DLD1 (cell line): Measurements from ENCODE around the gene PAFAH1B1.
"Not testable (repeated sequence)": the region's sequence is repeated elsewhere in the genome, so short reads cannot be mapped to it uniquely, and the experiment has no call there.

Experiments used
- in situ Hi-C: cut with HindIII; loops from 2 replicates; pipeline ENCODE4 v1.10.0; 2017; ENCODE audit warnings: low sequenced_read_pairs

The PAFAH1B1 gene

DNA sequence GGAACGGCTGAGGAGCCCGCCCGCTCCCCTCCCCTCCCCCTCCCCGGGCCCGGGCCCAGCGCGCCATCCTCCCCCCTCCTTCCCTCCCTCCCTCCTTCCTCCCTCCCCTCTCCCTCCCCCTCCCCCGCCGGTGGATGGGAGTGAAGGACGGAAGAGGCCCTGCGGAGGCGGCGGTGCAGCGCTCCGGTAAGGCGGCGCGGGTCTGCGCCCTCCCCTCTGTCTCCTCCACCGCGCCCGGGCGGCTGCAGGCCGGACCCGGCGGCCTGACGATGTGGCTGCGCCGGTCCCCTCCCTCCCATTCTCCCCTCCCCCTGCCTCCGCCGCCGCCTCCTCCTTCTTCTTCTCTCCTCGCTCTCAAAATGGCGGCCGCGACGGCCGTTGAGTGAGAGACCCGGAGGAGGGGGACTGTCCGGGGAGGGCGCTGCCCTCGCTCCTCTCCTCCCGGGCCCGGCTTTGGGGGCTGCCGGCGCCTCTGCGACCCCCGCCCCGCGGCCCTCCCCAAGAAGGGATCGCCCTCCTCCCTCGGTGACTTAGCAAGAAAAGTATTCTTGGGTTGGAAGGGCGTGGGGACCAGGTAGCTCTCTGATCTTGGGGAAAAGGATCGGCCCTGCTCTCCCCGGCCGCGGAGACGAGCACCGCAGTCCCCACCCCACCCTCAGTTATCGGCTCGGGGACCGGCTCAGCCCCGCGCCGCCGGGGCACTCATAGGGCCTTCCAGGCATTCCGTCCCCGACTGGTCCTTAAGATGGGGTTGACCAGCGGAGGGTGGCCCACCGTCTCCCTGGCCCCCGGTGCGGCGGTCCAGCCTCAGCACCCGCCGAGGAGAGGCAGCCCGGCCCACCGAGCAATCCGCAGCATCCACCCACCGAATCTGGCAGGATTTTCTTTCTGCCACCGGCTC, 617 bp downstream of the PAFAH1B1 start:
- in situ Hi-C loops = no loop called here

DNA sequence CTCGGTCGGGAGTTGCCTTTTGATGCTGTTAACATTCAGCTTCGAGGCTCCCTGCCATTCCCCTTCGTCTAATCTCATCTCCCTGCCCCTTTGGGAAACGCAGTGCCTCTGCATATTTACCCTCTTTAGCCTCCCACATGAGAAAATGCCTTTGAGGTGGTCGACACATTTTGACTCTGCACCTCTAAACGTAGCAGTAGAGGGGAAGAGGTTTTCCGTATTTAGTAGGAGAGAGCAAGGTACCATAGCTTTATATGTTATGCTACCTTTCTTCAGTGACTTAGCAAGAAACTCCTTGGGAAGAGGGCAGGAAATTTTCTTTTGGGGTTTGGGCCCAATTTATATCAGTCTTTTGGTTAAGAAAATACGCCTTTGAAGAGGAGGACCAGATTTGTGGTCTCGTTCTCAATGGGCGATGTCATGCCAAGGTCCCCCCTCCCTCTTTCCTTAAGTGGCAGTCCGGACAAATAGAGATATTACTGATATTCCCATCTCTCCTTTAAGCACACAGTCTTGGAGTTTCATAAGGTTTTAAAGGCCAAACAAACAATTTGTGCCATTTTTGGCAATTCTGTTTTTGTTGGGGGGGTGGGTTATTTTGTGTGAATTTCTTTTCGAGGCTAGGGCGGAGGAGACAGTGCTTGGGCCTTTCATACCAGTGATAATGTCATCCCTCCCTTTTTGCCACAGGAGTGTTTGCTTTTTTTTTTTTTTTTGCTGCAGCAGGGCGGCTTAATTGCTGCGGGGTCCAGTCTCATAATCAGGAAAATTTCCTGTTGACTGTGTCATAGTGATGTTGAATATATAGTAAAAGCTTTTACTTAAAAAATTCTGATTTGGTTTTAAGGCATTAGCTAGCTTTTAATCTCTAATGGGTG, 1.5 kb downstream of the PAFAH1B1 start:
- in situ Hi-C loops = no loop called here

DNA sequence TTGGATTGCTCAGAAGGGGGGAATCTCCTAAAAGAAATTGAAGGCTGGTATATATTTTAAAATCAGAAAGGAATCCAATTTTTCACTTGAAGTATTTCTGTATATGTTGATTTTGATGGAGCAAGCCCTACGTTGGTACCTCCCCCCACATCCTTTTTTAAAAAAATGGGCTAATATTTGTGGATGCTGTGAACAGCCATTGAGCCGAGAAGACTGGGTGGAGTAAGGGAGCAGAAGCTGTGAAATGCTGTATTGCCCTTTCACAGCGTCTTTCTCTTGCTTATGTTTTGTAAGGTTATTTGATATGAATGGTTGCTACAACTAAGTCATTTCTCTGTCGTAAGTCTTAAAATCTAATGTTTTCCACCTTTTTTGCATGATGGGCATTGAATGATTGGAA, 2.3 kb downstream of the PAFAH1B1 start:
- in situ Hi-C loops = no loop called here

DNA sequence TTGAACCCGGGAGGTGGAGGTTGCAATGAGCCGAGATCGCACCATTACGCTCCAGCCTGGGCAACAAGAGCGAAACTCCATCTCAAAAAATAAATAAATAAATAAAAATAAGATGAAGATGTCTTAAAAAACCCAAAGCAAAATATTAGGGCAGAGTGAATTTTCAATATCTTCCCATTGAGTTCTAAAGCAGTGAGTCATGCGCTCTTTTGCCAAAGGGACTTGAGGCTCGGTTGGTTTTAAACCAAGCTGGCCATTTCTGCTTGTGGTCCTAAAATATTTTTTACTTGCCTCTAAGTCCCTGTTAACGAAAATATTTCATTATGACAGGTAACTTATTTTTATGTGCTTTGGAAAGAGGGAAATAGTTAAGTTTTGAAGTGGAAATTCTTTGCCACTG, 4.7 kb downstream of the PAFAH1B1 start:
- in situ Hi-C loops = no loop called here

DNA sequence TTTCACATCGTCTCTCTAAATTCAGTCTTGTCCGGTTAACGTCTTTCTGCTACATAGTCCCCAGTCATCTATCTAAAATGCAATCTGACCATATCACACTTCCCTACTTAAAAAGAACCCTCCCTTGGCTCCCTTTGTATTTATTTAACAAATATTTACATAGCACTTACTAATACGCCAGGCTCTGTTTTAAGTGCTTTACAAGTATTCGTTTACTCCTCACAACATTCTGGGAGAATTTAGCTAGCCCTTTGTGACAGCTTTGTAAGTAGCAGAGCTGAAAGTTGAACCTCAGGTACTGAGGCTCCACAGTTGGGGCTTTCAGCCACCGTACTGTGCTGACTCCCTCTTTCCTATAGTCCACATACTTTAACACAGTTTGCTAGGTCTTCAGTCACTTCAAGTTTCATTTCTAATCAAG, 9.2 kb downstream of the PAFAH1B1 start:
- in situ Hi-C loops = loop anchor here (25.0 kb wide), 1 partner anchor 115 kb away; no protein-coding TSS in a partner anchor

DNA sequence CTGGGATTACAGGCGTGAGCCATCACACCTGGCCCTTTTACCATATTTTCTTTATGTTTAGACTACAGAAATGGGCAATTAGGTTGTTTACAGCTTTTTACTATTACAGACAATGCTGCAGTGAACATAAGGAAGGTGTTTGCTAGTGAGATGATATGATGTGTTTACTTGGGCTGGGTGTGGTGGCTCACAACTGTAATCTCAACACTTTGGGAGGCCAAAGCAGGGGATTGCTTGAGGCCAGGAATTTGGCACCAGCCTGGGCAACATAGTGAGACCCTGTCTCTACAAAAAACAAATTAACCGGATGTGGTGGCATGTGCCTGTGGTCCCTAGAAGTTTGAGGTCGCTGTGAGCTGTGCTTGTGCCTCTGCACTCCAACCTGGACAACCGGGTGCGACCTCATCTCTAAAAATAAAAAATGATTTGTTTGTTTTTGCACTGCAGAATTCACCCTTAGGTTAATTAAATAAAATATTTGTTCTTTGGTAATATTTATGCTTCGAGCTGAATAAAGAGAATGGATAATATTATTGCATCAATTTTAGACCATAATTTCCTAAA, 15.0 kb downstream of the PAFAH1B1 start:
- in situ Hi-C loops = loop anchor here (25.0 kb wide), 1 partner anchor 121 kb away; no protein-coding TSS in a partner anchor

DNA sequence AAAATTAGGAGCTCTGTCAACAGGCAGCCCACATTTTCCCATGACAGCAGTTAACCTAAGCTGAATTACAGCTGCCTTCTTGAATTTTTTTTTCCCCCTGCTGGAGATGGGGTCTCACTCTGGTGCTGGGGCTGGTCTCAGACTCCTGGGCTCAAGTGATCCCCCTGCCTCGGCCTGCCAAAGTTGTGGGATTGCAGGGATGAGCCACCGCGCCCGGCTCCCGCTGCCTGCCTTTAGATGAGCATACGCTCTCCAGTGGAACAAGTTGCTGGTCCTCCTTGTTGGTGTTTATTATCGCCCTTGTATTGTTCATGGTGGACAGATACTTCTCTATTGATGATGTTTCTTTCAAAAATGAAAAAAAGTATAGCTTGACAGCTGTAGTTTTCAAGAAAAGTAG, 15.6 kb downstream of the PAFAH1B1 start:
- in situ Hi-C loops = loop anchor here (25.0 kb wide), 1 partner anchor 122 kb away; no protein-coding TSS in a partner anchor

DNA sequence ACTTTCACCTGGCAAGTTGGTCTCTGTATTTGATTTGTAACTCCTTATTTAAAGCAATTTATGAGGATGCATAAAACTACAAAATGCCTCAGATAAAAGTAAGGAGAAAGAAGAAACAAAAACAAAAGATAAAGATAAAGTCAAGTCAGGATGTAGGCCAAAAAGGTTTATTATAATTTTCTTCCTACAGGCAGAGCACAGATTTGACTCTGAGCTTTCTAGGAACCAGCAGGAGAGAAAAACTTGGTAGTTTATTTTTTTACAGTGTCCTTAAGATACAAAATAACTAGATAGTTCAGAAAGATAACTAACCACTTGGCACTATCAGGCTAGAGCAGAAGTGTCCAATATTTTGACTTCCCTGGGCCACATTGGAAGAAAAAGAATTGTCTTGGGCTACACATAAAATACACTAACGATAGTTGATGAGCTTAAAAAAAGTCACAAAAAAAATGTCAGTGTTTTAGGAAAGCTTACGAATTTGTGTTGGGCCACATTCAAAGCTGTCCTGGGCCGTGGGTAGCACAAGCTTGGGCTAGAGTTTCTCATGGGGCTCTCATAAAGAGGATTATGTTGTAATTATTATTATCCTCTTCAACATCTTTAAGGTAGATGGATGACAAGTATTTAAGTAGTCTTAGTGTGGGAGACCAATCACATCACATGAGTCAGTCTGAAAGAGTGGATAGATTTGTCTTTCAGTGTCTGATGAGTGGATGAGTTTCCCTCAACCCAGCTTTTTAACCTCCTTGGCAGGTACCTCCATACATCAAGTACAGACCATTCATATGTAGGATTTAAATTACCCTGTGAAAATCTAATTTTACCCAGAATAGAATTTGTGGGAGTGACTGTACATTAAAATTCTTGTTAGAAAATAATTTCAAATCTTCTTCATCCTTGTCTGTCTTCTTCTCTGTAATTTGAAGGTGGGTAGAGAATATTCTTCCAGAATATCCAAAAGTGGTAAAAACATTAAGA, 17.0 kb downstream of the PAFAH1B1 start:
- in situ Hi-C loops = loop anchor here (25.0 kb wide), 1 partner anchor 123 kb away; no protein-coding TSS in a partner anchor

DNA sequence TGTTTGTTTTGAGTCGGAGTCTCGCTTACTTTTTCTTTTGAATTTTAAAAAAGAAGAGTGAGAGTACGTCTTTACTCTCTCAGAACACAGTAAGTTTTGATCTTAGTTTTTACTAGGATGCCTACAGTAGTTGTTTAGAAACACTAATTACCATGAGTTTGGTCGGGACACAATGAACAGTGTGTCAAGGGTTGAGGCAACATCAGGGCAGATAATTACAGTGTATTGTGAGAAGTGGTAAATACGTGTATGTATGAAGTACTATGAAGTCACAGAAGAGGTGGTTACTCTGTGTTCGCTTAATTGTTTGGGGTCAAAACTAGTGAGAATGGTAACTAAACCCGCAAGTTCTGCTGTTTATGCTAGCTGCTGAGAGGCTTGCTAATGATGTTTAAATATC, 18.2 kb downstream of the PAFAH1B1 start:
- in situ Hi-C loops = loop anchor here (25.0 kb wide), 1 partner anchor 124 kb away; no protein-coding TSS in a partner anchor

DNA sequence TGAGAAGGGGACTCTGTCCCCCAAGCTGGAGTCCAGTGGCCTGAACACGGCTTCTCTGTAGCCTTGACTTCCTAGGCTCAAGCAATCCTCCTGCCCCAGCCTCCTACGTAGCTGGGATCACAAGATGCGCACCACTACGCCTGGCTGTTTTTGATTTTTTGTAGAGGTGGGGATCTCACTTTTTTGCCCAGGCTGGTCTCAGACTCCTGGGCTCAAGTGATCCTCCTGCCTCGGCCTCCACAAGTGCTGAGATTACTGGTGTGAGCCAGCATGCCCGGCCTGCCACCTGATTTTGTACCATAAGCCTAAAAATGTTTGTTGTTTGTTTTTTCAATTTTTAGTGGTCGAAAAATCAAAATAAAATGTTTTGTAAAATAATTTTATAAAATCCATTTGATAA, 19.2 kb downstream of the PAFAH1B1 start:
- in situ Hi-C loops = loop anchor here (25.0 kb wide), 1 partner anchor 125 kb away; no protein-coding TSS in a partner anchor

DNA sequence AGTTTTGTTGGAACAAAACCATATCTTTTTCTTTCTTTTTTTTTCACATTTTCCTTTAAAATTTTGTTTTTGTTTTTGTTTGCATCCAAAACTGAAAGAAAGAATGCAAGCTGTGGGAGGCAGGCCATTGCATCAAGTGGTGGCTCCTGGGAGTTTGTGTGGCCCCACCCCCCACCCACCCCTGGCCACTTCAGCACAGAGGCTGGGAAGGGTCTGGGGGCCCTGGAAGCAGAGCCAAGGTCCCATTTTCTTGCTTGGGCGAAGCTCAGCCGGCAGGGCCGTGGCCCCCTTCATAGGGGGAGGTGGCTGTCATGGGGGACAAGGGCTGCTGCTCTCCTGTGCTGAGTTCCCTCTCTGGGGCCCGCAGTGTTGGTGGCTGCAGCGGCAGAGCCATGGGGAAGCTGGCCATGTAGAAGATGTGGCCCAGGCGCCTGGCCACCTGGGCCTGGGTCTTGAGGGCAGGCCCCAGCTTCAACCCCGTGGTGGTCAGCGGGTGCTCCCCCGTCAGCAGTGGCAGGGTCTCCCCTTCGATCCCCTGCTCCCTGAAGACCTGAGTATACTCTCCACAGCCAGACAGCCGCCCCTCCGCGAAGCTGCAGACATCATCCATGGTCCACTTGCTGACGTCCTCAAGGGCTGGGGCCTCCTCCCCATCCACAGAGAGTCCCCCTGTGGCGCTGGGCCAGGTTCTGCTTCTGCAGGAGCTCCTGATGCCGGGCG, 19.8 kb downstream of the PAFAH1B1 start:
- in situ Hi-C loops = loop anchor here (25.0 kb wide), 1 partner anchor 126 kb away; no protein-coding TSS in a partner anchor

DNA sequence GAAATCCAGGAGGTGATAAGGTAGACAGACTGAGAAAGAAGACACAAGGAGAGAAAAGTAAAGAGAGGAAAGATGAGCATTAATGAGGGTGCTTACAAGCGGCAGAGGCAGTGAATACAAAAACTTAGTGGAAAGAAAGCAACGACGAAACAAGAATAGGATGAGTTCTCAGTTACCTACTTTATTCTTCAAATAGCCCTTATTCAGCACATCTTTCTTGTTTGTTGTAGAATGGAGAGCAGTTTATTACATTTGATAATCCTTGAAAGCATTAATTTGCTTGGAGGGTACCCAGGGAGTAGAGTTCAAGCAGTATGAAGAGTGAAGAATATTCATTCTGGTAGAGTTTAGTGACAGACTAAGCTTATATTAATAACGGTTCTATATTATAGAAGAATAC, 22.4 kb downstream of the PAFAH1B1 start:
- in situ Hi-C loops = loop anchor here (25.0 kb wide), 1 partner anchor 129 kb away; no protein-coding TSS in a partner anchor

DNA sequence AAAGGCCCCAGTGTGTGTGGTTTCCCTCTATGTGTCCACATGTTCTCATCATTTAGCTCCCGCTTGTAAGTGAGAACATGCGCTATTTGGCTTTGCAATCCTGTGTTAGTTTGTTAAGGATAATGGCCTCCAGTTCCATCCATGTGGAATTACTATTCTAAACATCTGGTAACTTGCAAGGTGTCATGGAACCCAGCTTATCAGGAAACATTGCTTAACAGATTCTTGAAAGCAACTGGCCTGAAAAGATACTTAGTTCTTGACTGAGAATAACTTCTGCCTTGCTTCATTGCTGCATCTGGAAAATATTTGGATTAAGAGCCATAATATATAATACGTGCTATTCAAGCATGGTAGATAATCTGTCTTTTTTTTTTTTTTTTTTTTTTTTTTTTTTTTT, 27.8 kb downstream of the PAFAH1B1 start:
- in situ Hi-C loops = loop anchor here (25.0 kb wide), 1 partner anchor 134 kb away; no protein-coding TSS in a partner anchor

DNA sequence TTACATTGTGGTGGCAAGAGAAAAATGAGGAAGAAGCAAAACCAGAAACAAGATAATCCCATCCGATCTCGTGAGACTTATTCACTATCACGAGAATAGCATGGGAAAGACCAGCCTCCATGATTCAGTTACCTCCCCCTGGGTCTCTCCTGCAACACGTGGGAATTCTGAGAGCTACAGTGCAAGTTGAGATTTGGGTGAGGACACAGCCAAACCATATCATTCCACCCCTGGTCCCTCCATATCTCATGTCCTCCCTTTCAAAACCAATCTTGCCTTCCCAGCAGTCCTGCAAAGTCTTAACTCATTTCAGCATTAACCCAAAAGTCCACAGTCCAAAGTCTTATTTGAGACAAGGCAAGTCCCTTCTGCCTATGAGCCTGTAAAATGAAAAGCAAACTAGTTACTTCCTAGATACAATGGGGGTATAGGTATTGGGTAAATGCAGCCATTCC, 28.5 kb downstream of the PAFAH1B1 start:
- in situ Hi-C loops = loop anchor here (25.0 kb wide), 1 partner anchor 135 kb away; no protein-coding TSS in a partner anchor

DNA sequence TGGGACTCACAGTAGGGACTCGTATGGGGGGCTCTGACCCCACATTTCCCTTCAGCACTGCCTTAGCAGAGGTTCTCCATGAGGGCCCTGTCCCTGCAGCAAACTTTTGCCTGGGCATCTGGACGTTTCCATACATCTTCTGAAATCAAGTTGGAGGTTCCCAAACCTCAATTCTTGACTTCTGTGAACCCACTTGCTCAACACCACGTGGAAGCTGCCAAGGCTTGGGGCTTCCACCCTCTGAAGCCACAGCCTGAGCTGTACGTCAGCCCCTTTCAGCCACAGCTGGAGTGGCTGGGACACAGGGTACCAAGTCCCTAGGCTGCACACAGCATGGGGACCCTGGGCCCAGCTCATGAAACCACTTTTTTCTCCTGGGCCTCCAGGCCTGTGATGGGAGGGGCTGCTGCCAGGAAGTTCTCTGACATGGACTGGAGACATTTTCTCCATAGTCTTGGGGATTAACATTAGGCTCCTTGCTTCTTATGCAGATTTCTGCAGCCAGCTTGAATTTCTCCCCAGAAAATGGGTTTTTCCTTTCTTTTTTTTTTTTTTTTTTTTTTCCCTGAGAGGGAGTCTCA, 29.4 kb downstream of the PAFAH1B1 start:
- in situ Hi-C loops = loop anchor here (25.0 kb wide), 1 partner anchor 136 kb away; no protein-coding TSS in a partner anchor

DNA sequence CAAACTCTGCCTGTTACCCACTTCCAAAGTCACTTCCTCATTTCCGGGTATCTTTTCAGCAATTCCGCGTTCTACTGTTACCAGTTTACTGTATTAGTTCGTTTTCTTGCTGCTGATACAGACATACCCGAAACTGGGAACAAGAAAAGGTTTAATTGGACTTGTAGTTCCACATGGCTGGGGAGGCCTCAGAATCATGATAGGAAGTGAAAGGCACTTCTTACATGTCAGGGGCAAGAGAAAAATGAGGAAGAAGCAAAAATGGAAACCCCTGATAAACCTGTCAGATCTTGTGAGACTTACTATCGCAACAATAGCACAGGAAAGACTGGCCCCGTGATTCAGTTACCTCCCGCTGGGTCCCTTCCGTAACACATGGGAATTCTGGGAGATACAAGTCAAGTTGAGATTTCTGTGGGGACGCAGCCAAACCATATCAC, 30.9 kb downstream of the PAFAH1B1 start:
- in situ Hi-C loops = loop anchor here (25.0 kb wide), 1 partner anchor 137 kb away; no protein-coding TSS in a partner anchor

DNA sequence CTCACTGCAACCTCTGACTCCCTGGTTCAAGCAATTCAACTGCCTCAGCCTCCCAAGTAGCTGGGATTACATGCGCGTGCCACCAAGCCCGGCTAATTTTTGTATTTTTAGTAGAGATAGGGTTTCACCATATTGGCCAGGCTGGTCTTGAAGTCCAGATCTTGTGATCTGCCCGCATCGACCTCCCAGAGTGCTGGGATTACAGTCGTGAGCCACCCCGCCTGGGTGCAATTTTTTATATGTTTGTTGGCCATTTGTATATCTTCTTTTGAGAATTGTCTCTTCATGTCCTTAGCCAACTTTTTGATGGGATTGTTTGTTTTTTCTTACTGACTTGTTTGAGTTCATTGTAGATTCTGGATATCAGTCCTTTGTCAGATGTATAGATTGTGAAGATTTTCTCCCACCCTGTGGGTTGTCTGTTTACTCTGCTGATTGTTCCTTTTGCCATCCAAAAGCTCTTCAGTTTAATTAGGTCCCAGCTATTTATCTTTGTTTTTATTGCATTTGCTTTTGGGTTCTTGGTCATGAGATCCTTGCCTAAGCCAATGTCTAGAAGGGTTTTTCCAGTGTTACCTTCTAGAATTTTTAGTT, 33.3 kb downstream of the PAFAH1B1 start:
- in situ Hi-C loops = not testable (repeated sequence)

DNA sequence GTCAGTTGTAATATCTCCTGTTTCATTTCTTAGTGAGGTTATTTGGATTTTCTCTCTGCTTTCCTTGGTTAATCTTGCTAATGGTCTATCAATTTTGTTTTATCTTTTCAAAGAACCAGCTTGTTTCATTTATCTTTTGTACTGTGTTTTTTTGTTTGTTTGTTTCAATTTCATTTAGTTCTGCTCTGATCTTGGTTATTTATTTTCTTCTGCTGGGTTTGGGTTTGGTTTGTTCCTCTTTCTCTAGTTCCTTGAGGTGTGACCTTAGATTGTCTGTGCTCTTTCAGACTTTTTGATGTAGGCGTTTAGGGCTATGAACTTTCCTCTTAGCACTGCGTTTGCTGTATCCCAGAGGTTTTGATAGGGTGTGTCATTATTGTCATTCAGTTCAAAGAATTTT, 35.5 kb downstream of the PAFAH1B1 start:
- in situ Hi-C loops = not testable (repeated sequence)
